Measurements from ENCODE around the gene DYNLT1. TPM values are rescaled to one million over a fixed set of nuclear protein-coding genes. Genes with fewer than 3 reads are reported as not detected.
A peak's percentile ranks its signal among the peaks of the same experiment; 100 is the strongest.

DYNLT1 gene
- total RNA-seq, 4 donors from 2014 or later, result 90.7 to 147 (median 102) TPM

DNA sequence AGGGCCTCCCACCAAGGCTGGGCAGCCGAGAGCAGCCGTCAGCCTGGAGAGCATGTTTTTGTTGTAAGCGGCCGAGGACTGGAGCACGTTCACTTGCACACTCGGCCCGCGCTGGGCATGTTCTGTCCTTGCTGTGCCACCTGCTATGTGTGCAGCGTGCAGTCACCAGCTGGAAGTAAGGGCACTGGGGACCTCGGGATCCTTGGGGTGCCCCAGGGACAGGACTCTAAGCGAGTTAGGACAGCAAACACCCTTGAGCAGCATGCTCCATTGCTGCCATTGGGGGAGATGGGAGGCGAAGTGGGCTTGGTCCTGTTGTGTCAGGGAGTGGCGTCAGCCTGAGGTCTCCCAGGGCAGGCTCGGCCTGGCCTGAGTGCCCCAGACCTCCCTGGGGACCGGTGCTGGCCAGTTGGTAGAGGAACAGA, 18.6 kb downstream of the DYNLT1 start:
- no peak overlapping the region for H3K4me3 ChIP-seq
- no peaks in the 10 kb centered on the region for H3K27me3 ChIP-seq
- H3K9me3 ChIP-seq, result no peaks in the 10 kb centered on the region
- intact Hi-C loops (cut with DNase I), result no loop called here
- 87% methylated on average over 14 of the region's 15 CpGs for WGBS
- no peak overlapping the region for H3K27ac ChIP-seq (replicated peaks in 1 of 4)
- H3K4me1 ChIP-seq, result peaks cover 3 to 9% (median 6%) of the 10 kb centered on the region in 4 donors
- TF ChIP-seq POLR2AphosphoS5 (IDR thresholded peaks at IDR 0.05) (no peak), CTCF (IDR thresholded peaks at IDR 0.05) (no peak), POLR2A (IDR thresholded peaks at IDR 0.05; ENCODE audit: low read depth) (no peak), EP300 (IDR thresholded peaks at IDR 0.05) (no peak)
- peak; percentile 72 for DNase-seq (ENCODE audit: extremely low spot score)
- peaks cover 25 to 80% (median 70%) of the 10 kb centered on the region in 4 donors for H3K36me3 ChIP-seq

DNA sequence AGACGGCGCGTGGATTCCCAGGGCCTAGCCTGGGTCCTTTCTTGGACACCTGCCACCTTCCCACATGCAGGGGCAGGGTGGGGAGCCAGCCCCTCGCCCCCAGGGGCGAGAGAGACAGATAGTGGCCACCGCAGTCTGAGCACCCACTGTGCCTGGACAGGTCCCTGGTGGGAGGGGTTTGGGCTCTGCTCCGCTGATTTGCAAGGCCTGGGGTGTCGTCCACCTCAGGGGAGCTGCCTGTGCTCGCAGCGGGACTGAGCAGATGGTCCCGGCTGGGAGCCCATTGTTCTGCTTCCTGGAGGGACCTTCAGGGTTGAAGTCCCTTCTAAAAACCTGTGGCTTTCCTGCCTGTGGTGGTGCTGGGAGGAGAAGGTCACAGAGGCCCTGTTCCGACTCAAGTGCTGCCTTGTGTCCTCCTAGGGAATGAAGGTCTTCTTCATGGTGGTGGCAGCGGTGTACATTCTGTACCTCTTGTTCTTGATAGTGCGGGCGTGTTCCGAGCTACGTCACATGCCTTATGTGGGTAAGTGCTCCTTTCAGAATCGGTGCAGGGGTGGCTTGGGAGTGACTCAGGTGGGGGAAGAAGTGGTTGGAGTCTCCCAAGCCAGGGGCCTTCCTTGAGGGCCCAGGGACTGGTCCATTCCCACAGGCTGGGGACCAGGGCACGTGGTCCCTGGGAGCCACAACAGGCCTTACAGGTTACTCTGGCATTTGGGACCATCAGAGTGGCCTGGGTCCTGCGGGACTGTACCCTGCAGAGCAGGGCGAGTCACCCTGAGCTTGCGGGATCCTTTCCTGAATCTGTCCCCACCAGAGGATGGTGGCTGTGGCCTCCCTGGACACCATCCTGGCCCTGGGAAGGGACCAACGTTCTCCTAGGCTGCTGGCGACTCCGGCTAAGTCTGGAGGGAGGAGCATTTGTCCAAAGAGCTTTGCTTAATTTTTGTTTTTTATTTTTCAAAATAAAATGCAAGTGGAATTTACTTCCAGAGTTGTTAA, 19.6 kb downstream of the DYNLT1 start:
- H3K9me3 ChIP-seq, result no peaks in the 10 kb centered on the region
- TF ChIP-seq POLR2AphosphoS5 (IDR thresholded peaks at IDR 0.05), result no peak
- no peak for TF ChIP-seq EP300 (IDR thresholded peaks at IDR 0.05)
- no peak for TF ChIP-seq CTCF (IDR thresholded peaks at IDR 0.05)
- TF ChIP-seq POLR2A (IDR thresholded peaks at IDR 0.05; ENCODE audit: low read depth), result no peak
- no peaks in the 10 kb centered on the region for H3K27me3 ChIP-seq
- H3K4me3 ChIP-seq, result no peak overlapping the region
- intact Hi-C loops (cut with DNase I), result no loop called here
- 92% methylated on average over 16 of the region's 25 CpGs for WGBS
- H3K4me1 ChIP-seq, result peaks cover 0 to 6% (median 0%) of the 10 kb centered on the region in 4 donors
- H3K36me3 ChIP-seq, result peaks cover 25 to 89% (median 77%) of the 10 kb centered on the region in 4 donors
- no peak overlapping the region for H3K27ac ChIP-seq (replicated peaks in 1 of 4)
- peak; percentile 85 for DNase-seq (ENCODE audit: extremely low spot score)

DNA sequence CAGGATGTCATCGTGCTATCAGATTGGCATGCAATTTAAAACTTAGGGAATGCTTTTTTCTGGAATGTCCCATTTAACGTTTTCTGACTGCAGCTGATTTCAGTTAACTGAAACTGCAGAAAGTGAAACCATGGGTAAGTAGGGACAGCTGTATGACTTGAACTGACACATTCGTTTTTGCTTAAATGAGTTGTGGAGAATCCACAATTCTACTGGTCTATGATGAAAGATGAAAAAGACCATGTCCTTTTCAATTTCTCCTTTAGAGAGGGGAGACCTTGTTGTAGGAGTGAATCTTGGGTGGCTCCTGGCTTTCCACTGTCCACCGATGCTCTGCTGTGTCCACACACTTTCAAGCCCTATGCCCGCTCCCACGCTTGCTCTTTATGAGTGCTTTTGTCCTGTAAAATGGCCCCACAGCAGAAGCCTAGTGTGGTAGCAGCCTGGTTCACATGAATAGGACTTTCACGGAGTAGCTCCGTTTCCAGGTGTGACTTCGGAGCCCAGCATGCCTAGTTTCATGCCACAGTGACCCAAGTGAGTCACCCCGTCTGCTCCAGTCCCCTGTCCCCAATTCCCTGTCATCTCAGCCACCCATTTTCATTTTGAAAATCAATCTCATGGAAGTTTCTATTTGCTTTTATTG, 21.9 kb downstream of the DYNLT1 start:
- H3K36me3 ChIP-seq, result peaks cover 25 to 74% (median 62%) of the 10 kb centered on the region in 4 donors

More for the DNA sequence above, 21.9 kb downstream of the DYNLT1 start:
- TF ChIP-seq EP300 (IDR thresholded peaks at IDR 0.05), result no peak
- TF ChIP-seq POLR2A (IDR thresholded peaks at IDR 0.05; ENCODE audit: low read depth), result no peak
- TF ChIP-seq CTCF (IDR thresholded peaks at IDR 0.05), result no peak
- no peak for TF ChIP-seq POLR2AphosphoS5 (IDR thresholded peaks at IDR 0.05)
- H3K27me3 ChIP-seq, result no peaks in the 10 kb centered on the region
- H3K9me3 ChIP-seq, result no peaks in the 10 kb centered on the region
- no peak overlapping the region for H3K27ac ChIP-seq (replicated peaks in 1 of 4)
- intact Hi-C loops (cut with DNase I), result no loop called here
- 81% methylated on average over 10 of the region's 10 CpGs for WGBS
- H3K4me1 ChIP-seq, result peaks cover 0 to 6% (median 0%) of the 10 kb centered on the region in 4 donors
- DNase-seq (ENCODE audit: extremely low spot score), result peak; percentile 50
- no peak overlapping the region for H3K4me3 ChIP-seq
